AG09319 (cell line): ENCODE data around the gene VMP1.
"Not testable (repeated sequence)": the region's sequence is repeated elsewhere in the genome, so short reads cannot be mapped to it uniquely, and the experiment has no call there.

Source experiments
- DNase-seq: peaks from one replicate; pipeline ENCODE4 v3.0.0-alpha.2; 2010; ENCODE audit warnings: low read depth; ENCODE audit errors: extremely low read depth
- TF ChIP-seq, protein P1 (sequence below): IDR thresholded peaks from 2 replicates; pipeline ENCODE4 v1.5.1; 2011; ENCODE audit warnings: low read depth, mild to moderate bottlenecking, inconsistent platforms, low read length, moderate library complexity

VMP1 gene

DNA sequence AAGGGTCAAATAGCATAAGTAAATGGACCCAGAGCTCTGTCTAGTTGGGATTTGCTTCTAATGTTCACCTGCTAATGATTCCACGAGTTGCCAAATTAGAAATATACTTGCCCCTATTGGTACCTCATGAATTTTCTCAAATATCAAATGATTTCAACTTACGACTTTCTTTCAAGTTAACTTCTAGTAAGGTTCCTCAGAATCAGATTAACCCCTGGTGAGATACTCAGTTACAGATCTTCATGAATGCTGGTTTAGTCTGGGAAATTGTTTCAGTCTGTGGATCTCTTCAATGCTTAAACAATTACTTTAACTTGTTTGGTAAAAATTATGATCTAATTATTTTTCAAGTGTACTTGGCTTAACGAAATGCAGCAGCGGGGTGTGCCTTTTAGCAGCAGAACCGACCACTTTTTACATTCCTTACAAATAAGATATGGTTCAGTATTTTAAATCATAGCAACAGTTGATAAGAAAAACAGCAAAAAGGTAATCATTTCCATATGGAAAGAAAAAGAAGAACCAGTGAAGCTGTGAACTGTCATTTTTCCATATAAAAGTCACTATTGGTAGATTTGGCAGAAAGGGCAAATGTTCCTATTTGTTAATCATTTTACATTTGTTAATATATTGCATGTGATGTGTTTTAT is 150.8 kb downstream of the VMP1 start:
- DNase-seq, result peak; percentile 40
- TF ChIP-seq, protein P1, sequence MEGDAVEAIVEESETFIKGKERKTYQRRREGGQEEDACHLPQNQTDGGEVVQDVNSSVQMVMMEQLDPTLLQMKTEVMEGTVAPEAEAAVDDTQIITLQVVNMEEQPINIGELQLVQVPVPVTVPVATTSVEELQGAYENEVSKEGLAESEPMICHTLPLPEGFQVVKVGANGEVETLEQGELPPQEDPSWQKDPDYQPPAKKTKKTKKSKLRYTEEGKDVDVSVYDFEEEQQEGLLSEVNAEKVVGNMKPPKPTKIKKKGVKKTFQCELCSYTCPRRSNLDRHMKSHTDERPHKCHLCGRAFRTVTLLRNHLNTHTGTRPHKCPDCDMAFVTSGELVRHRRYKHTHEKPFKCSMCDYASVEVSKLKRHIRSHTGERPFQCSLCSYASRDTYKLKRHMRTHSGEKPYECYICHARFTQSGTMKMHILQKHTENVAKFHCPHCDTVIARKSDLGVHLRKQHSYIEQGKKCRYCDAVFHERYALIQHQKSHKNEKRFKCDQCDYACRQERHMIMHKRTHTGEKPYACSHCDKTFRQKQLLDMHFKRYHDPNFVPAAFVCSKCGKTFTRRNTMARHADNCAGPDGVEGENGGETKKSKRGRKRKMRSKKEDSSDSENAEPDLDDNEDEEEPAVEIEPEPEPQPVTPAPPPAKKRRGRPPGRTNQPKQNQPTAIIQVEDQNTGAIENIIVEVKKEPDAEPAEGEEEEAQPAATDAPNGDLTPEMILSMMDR, result no peak

DNA sequence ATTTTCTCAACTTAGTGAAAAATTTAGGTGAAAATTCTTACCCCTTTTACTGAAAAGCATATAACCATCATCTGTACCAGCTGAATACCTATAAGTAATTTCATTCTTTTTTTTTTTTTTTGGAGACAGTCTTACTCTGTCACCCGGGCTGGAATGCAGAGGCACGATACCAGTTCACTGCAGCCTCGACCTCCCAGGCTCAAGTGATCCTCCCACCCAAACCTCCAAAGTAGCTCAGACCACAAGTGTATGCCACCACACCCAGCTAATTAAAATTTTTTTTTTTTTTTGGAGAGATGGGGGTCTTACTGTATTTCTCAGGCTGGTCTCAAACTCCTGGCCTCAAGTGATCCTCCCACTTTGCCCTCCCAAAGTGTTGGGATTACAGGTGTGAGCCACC is 151.5 kb downstream of the VMP1 start:
- TF ChIP-seq, protein P1, result no peak
- no peak for DNase-seq

DNA sequence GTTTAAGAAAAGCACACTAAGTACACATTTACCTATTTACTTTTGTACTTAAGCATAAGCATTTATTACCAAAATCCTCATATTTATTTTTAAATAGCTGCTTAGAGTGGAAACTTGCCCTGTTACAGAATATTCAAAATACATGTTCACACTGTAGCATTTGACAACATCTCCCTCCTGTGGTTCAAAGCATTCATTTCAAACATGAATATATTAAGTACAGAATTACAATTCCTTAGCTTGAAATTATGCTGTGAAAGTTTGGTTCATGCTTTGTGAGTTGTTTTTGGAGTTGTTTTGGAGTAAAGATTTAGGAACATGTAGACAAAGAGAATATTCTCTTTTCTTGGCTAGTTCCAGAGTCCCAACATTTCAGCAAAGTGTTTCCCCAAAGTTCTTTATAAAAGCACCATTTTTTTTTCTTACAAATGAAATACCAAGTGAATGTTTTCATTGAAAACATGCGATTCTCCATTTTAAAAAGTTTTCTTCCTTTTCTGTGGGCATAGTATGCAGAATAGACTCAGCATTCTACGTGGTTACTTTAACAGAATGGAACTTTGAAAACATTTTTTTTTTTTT is 152.1 kb downstream of the VMP1 start:
- TF ChIP-seq, protein P1, result peak; percentile 55
- peak; percentile 41 for DNase-seq

DNA sequence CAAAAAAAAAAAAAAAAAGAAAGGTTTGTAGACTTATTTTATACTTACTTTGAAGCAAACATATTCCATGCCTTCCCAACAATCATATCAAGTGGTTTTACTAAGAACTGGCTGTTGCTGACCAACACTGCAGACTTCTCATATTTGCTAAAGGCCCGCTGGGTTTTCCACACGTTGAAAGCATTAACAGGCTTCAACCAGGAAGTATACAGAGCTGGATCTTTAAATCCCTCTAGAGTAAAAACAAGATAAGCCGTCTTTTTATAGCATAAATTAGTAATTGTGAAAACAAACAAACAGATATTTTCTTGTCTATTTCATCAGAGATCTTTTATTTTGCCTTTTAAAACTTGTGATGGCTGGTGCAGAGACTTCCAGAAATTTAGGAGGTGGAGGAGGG is 156.2 kb downstream of the VMP1 start:
- TF ChIP-seq, protein P1, result no peak

DNA sequence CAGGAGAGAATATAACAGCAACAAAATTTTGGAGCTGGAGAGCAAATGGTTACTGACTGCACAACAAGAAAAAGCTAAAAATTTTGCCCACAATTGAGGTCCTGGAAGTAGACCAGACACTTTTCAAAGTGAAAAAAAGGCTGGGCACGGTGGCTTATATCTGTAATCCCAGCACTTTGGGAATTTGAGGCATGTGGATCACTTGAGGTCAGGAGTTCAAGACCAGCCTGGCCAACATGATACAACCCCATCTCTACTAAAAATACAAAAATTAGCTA is 162.4 kb downstream of the VMP1 start:
- TF ChIP-seq, protein P1, result no peak
- DNase-seq, result no peak

More for the DNA sequence above, 156.2 kb downstream of the VMP1 start:
- DNase-seq, result no peak

DNA sequence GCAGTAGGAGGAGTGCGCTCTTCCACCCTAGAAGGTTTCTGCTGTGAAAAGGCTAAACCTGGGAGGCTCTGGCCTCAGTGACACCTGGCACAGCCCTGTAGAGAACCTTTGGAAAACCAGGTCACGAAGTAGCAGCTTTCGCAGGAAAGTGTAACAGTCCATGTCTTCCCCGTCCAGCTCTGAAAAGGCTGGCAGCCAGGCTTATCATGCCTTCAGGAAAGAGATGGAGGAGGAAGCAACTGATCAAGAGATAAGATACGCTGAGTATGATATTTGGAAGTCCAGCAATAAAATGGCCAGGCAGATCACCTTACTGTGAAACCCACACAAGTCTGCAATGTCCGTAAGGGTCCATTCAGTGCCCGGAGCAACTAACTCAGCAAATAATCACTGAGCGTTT is 163.0 kb downstream of the VMP1 start:
- DNase-seq, result no peak
- TF ChIP-seq, protein P1, result no peak

DNA sequence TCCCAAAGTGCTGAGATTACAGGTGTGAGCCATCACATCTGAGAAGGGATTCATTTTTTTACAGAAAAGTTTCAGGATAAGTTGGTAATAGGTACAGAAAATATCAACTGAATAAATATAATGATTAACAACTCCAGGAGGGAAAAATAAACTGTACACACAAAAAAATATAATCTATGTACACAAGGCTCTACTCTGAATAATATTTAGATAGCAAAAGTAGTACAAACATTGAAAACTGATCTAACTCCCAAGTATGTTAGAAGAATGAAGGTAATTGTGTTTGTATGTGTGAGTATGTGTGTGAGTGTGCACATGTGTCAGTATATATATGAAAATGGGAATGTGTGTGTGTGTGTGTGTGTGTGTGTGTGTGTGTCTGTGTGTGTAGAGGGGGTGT is 164.9 kb downstream of the VMP1 start:
- TF ChIP-seq, protein P1, result no peak
- no peak for DNase-seq

DNA sequence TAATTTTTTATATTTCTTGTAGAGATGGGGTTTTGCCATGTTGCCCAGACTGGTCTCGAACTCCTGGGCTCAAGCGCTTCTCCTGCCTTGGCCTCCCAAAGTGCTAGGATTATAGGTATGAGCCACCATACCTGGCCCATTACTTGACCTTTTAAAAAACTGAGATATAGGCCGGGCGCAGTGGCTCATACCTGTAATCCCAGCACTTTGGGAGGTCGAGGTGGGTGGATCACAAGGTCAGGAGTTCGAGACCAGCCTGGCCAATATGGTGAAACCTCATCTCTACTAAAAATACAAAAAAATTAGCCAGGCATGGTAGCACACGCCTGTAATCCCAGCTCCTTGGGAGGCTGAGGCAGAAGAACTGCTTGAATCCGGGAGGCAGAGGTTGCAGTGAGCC is 166.0 kb downstream of the VMP1 start:
- DNase-seq, result not testable (repeated sequence)
